AG04449 (cell line): ENCODE results near the gene TMEM125.

Experiments used
- CTCF ChIA-PET: fragments of 350-600 bp; formaldehyde crosslinking; extraction: SDS; loops from one replicate; lab custom pipeline; 2021; ENCODE audit warnings: antibody characterized with exemption; lab: Yijun Ruan, JAX
- POLR2A ChIA-PET: fragments of 400-600, 350-600 bp; formaldehyde crosslinking; extraction: SDS; loops from one replicate; lab custom pipeline; 2020; ENCODE audit warnings: antibody characterized with exemption, inconsistent platforms; lab: Yijun Ruan, JAX
- DNase-seq: peaks from one replicate; pipeline ENCODE4 v3.0.0-alpha.2; 2010; ENCODE audit warnings: low read depth, low spot score
- H3K4me3 ChIP-seq: 2 replicates; pipeline ENCODE4 v1.5.1; 2011; ENCODE audit warnings: low read depth, mild to moderate bottlenecking, control low read depth, low read length
- CTCF ChIP-seq: IDR thresholded peaks from one replicate; pipeline ENCODE4 v1.5.1; 2011; ENCODE audit warnings: mild to moderate bottlenecking, moderate library complexity, low read length, control low read depth, inconsistent platforms; ENCODE audit not compliant: insufficient read depth; ENCODE audit errors: missing control alignments

TMEM125 gene

GRCh38 chr1:43269627-43270375 is at the start of gene TMEM125:
Gene TMEM125, plus strand, starts transcription at chr1:43269983. Its CDS starts 2,740 bp downstream, at chr1:43272723.
- POLR2A ChIA-PET = no interaction called here
- TF ChIP-seq CTCF = no peak
- DNase-seq = no peak
- no peak within 1 kb of the TSS for H3K4me3 ChIP-seq
- CTCF ChIA-PET = no interaction called here

- TF ChIP-seq CTCF = no peak
- no peak for DNase-seq
- ChIA-PET CTCF (interaction anchor here (0.7 to 1.1 kb wide), 2 partner anchors 11 to 133 kb away, joined by 3 read pairs; no protein-coding TSS in a partner anchor), POLR2A (no interaction called here)
- no peak overlapping the region for H3K4me3 ChIP-seq
Observed at GRCh38 chr1:43220905-43221778, 48.6 kb upstream of the TMEM125 start.

- ChIA-PET POLR2A (no interaction called here), CTCF (interaction anchor here (1.1 kb wide), 1 partner anchor 132 kb away, joined by 3 read pairs; no protein-coding TSS in a partner anchor)
- no peak for TF ChIP-seq CTCF
- no peak overlapping the region for H3K4me3 ChIP-seq
- DNase-seq = no peak
Observed at GRCh38 chr1:43221797-43222196, 48.0 kb upstream of the TMEM125 start.

GRCh38 chr1:43222879-43223278 is 46.9 kb upstream of the TMEM125 start:
- CTCF ChIA-PET = interaction anchor here (2.8 kb wide), 1 partner anchor 191 kb away, joined by 16 read pairs; no protein-coding TSS in a partner anchor
- POLR2A ChIA-PET = no interaction called here
- H3K4me3 ChIP-seq = no peak overlapping the region
- no peak for DNase-seq
- no peak for TF ChIP-seq CTCF

- DNase-seq = no peak
- ChIA-PET CTCF (interaction anchor here (0.6 to 4.2 kb wide), 5 partner anchors 8 to 189 kb away, joined by 3 to 43 read pairs (median 16); partner anchors contain the start of genes MED8 and SZT2), POLR2A (no interaction called here)
- no peak for TF ChIP-seq CTCF
- no peak overlapping the region for H3K4me3 ChIP-seq
Observed at GRCh38 chr1:43225168-43225567, 44.6 kb upstream of the TMEM125 start.
